GM19099 (cell line): ENCODE data around the gene PYHIN1.

Experiments
- POLR2A ChIP-seq: IDR thresholded peaks from 3 replicates; pipeline ENCODE4 v1.6.1; 2011; ENCODE audit warnings: low read depth; ENCODE audit not compliant: insufficient read length; ENCODE audit errors: extremely low read depth

Gene PYHIN1

DNA sequence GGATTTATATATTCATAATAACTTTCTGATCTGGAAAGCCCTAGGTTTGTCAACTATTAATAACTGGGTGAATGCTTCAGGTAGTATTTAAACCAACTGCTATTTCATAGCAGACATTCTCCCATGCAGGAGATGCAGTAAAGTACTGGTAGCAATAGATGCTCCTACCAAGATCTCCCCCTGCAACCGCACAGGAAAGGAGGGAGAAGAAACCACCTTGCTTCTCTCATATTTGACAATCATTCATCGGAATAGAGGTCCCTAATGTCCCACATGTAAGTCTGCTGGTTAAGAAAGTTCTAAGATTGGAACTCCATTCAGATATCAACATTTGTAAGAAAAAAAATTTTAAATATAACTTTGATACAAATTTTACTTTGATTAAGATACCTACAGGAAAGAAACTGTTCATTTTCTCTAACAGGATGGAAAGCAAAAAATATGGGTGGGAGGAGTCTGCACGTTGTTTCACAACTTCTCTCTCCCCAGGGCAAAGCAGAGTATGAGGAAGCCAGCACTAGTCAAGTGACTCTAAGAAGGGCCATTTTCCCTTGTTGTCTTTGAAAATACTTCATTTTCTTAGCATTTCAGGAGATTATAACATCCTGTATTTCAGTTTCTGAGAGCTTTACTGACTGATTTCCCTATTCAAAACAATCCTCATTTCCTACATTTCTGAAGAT lies at the start of gene PYHIN1:
PYHIN1 (plus strand) TSS at position 498 of the 683 bp plus-strand sequence. CDS start 5,359 bp downstream, outside the sequence.
- TF ChIP-seq POLR2A, result no peak

DNA sequence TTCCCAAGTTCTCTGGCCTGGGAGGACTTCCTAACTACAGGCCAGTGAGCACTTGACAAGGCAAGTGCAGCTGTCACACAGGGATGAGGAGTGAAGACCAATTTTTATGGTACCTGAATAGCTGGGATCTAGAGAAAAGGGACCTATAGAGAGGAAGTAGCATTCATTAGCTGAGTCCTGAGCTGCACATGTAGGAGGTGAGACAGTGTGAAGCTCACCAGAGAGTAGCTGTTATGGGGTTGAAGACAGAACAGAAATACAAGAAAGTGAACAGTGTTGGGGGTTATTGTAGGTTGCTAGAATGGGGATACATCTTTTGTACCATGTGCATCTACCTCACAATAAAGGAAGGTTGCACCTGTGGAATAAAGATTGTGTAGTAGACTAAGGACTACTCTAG lies 37.7 kb upstream of the PYHIN1 start:
- no peak for TF ChIP-seq POLR2A

DNA sequence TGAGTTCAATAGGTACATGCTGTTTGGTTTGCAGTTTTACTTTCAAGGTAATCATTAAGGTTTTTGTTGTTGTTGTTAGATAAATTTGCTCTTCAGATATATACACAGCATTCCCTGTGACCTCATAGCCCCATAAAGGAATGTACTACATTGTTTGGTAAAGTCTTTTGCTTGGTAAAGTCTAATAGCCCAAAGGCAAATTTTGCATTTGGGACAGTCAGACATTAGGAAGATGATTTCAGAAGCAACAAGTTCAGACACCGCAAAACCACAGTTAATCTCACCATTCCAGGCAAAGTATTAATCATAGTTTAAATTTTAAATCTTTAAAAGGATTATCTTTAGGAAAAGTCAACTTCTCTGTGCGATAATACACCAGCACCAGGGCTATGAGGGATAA lies 32.6 kb upstream of the PYHIN1 start:
- TF ChIP-seq POLR2A, result no peak

DNA sequence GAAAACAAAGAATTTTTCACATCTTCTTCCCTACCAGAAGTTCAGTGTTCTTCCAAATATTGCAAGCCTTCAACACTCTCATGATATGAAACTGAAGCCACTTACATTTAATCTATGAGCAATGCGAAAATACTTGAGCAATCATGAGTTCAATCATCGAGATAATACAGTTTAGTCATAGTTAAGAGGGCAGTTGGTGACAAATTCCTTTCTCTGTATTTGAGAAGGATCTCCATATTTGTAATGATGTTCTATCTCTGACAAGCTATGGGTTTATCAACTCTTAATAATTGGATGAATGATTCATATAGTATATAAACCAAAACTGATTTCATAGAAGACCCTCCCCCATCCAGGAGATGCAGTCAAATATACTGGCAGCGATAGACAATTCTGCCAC lies 29.7 kb upstream of the PYHIN1 start:
- TF ChIP-seq POLR2A, result no peak

DNA sequence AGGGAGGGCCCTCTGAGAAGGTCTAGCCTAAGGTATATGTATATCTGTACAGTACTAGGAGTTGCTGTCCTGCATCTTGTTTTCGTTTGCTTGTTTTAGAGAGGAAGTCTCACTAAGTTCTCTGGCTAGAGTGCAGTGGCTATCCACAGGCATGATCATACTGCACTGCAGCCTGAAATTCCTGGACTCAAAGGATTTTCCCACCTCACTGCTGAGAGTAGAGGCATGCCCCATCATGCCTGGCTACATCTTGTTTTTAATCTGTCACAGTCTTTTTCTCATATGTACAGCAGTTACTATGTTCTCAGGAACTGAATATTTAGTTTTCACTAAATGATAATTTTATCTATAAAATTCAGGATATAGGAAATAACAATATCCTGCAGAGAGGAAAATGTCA lies 15.3 kb upstream of the PYHIN1 start:
- no peak for TF ChIP-seq POLR2A

DNA sequence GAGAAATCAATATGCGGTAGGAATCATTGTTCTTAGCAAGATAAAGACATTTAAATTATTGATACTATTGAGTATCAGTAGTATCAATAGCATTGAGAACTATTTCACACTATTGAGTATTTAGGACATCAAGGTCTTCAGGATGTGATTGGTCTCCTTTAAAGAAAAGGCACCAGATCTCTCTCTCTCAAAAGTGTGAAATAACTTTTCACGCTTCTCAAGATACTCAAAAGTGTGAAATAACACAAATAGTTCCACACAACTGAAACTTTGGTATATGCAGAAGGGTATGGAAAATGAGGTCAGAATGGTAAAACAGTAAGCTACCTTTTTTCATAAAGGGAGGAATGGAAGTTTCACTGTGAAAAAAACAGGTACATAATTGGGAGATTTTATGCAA lies 6.7 kb upstream of the PYHIN1 start:
- TF ChIP-seq POLR2A, result no peak

DNA sequence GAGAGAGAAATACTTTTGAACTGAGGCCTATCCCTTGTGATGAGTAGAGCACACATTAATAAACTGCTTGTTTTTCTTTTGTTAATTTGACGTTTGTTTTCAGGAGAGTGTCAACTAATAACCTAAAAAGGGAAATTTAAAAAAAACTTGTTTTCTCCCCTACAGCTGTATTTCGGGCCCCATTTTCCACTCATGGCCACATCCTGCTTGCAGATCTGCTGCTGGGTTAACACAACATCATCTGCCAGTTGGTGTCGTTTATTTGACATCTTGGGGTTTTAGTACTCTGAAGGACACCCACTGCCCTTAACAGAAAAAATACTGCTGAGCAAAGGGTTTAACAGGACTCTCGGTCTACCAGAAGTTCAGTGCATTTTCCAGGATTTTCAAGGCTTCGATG lies 848 bp upstream of the PYHIN1 start:
- TF ChIP-seq POLR2A, result no peak

DNA sequence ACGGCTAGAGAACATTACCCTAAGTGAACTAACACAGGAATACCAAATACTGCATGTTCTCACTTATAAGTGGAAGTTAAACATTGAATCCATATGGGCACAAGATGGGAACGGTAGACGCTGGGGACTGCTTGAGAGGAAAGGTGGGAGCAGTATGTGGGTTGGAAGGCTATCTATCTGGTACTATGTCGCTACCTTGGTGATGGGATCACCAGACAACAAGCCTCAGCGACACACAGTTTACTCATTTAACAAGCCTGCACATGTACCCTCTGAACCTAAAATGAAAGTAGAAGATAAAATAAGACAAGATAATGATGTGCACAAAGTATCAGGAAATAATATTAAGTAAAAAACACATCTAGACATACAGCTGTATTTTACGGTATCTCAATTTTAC lies 819 bp downstream of the PYHIN1 start:
- TF ChIP-seq POLR2A, result no peak

DNA sequence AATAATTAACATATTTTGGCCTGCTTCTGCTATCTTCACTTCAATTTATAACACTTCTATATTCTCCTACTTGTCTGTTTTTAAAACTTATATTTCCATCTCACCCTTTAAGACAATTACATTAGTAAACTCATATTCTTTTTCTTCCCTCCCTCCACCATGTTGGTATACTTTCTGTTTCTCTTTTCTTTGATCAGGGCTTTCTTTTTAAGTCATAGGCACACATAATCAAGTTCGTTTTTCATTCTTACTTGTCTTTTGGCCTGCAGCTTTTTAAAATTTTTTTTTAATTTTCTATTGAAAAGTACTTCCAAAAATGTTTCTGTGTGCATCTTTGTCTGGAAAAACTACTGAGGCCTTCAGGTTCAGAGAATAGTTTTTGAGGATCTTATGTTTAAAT lies 2.3 kb downstream of the PYHIN1 start:
- no peak for TF ChIP-seq POLR2A

DNA sequence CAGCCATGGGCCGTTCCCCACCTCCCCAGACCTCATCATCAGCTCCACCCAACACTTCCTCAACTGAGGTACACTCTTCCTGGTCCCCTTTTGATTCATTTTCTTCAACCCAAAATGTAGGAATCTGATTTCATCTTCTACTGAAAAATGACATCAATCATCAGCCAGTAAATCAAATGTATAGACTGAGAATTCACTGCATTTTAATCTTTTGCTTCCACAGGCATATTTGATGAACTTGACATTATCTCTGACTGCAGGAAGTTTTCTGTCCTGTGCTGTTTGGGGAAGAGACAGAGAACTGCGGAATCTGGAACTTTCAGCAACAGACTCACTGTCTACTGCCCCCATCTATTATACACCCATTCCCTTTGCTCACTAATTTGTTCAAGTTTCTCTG lies 7.8 kb downstream of the PYHIN1 start:
- no peak for TF ChIP-seq POLR2A

DNA sequence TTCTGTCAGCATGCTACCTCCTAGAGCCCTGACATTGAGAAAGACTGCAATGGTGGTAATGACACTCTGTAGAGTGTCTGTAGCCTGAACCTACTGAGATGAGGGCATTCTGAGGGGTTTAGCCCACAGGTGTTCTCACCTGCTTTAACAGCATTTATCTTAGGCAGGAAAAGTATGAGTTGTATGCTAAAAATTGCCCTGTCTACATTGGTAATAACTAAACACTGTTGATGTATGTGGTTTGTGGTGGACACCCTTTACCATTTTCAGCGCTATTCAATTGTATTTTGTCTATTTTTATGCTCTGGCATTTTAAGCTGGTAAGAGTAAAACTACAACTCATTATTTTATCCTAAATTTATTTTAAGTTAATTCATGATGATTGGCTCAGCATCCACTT lies 10.0 kb downstream of the PYHIN1 start:
- TF ChIP-seq POLR2A, result no peak

DNA sequence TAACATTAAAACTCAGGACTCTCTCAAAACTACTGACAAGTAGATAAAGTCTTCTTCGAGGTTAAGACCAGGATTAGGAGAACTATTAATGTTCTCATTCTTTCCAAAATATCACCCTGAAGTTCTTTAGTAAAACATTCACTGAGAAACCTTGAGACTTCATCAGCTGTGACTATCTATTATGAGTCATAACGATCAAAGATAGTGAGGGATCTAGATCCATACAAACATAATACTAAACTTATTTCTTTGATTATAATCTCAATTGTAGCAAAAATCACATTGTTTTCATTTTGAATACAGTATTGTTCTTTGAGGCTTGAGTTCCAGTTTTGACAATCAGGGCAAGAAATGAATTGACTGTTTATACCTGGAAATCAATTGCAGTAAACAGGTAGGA lies 11.1 kb downstream of the PYHIN1 start:
- TF ChIP-seq POLR2A, result no peak

DNA sequence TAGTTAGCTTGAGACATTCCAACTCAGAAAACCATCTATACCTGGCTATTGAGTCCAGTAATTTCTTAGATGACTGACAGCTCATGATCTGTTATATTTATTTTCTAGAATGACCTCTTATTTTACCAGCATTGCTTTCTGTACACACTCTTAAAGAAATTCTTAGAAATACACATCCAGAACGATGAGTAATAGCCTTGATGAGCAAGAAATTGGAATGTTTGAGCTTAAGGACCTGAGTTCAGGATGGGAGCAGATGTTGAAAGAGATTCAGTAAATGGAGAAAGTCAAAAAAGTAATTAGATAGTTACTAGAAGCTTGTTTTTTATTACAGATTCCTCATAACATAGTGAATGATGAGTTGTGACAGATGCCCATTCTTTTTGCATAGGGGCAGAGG lies 11.7 kb downstream of the PYHIN1 start:
- no peak for TF ChIP-seq POLR2A

DNA sequence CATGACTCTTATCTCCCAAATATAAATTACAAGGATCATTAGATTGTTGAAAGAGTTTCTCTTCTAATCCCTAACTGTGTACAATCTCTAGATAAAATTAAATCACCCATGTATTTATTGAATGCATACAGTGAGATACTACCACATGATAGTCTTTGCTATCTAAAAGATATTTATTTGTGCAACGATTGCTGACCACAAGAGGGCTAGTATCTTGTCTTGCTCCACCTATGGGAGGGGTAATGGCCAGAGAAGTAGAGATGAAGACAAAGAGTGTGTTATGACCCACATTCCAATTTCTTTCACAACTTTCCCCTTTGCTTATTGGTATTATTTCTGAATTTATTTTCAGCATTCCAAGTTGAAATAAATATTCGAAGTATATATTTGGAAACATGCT lies 13.7 kb downstream of the PYHIN1 start:
- no peak for TF ChIP-seq POLR2A

DNA sequence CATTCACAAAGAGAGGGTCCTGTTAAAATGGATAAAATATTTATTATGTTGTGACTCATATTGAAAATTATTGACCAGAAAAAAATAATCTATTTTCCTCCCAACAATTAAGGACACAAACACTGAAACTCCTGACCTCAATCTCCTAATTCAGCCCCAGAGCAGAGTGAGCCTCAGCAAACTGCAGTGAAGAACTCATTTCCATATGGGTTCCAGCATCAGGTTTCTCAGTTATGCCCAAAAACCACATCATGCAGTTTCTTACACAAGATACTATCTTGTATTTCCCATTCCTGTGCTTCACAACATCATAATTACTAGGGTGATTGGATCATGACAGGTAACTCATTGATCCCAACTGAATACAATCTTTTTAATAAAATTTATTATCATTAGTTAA lies 15.4 kb downstream of the PYHIN1 start:
- no peak for TF ChIP-seq POLR2A

DNA sequence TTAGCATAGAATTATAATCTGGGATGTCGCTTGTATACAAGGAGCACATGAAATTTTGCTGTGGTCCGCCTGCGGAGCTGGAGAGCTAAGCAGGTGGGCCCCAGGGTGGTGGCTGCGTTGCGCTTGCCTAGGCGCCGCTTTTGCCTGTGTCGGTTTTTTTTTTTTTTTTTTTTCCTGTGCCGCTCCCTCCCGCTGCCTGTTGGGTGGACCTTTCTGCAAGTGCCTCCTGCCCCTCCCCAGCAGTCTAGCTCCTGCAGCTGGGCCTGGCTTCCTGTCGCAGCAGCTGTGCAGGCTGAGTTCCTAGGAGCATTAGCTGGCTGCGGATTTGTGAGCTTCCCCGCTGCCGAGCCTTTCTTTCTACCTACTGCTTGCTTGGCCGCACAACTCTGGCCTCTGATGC lies 20.6 kb downstream of the PYHIN1 start:
- TF ChIP-seq POLR2A, result no peak

DNA sequence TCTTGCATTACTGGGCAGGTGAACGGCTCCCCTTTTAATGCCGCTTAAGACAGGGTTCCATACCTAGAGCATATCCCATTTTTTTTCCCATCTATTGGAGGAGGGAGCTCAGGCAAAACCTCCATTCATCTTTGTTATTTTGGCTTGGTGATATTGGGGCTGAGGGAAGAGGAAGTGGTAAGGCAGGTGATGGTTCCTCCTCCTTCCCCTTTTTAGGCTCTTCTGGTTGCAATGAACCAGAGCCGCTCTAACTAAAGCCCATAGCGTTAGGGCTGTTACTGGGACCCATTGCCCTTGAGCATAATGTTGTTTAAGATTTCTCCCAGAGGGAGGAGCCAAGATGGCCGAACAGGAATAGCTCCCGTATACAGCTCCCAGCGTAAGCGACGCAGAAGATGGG lies 21.1 kb downstream of the PYHIN1 start:
- no peak for TF ChIP-seq POLR2A
